B cell (primary cell): ENCODE results near the gene EHHADH. TPM values are rescaled to one million over a fixed set of nuclear protein-coding genes. Genes with fewer than 3 reads are reported as not detected.

Experiments
- ATAC-seq: fragments of 200-7000 bp; cut with Tn5 transposase; one replicate; pipeline ENCODE4 v1.10.0; 2021; ENCODE audit warnings: low read depth, mild to moderate bottlenecking, moderate number of reproducible peaks, moderate library complexity
- CTCF ChIA-PET: fragments of 350-600 bp; sonication (Branson Sonifier 250); formaldehyde crosslinking; loops from one replicate; lab custom pipeline; 2021; ENCODE audit warnings: antibody characterized with exemption, inconsistent platforms; lab: Charles Lee
- POLR2A ChIA-PET: fragments of 350-600 bp; sonication (Branson Sonifier 250); formaldehyde crosslinking; loops from one replicate; lab custom pipeline; 2021; ENCODE audit warnings: antibody characterized with exemption; lab: Charles Lee
- DNase-seq: peaks from one replicate; pipeline ENCODE4 v3.0.0; 2013
- H2AFZ ChIP-seq: 2 replicates; pipeline ENCODE4 v1.6.1; 2012; ENCODE audit warnings: mild to moderate bottlenecking, low read depth, low read length; ENCODE audit not compliant: insufficient read depth, poor library complexity, severe bottlenecking
- H3K27ac ChIP-seq, 2 donors: 1 replicate in 1 of 2; 2 replicates in 1 of 2; pipeline ENCODE4 v1.5.1; 2012 to 2013; ENCODE audit warnings: low read length in 2 of 2, mild to moderate bottlenecking in 2 of 2, moderate library complexity in 1 of 2
- H3K27me3 ChIP-seq, 4 experiments: fragments of 200-600 bp in 1 of 4; sonication (generic) in 1 of 4; replicated peaks in 1 of 4; 1 replicate in 2 of 4; 2 replicates in 2 of 4; pipeline versions ENCODE4 v1.6.1 to v1.7.0; 2013 to 2016; ENCODE audit warnings: low read length in 3 of 4, mild to moderate bottlenecking in 2 of 4, mixed read lengths in 1 of 4, moderate library complexity in 1 of 4; ENCODE audit not compliant: insufficient read depth in 4 of 4, control insufficient read depth in 3 of 4; ENCODE audit errors: control extremely low read depth in 1 of 4
- H3K36me3 ChIP-seq, 2 experiments: replicated peaks in 1 of 2; 1 replicate in 1 of 2; 2 replicates in 1 of 2; pipeline versions ENCODE4 v1.6.1 to v1.7.1; 2013; ENCODE audit warnings: low read length in 1 of 2; ENCODE audit not compliant: insufficient read depth in 2 of 2, control insufficient read depth in 1 of 2; ENCODE audit errors: control extremely low read depth in 1 of 2, extremely low read depth in 1 of 2
- H3K4me1 ChIP-seq, 2 donors: fragments of 200-600 bp in 1 of 2; sonication (generic) in 1 of 2; 1 replicate in 1 of 2; 2 replicates in 1 of 2; pipeline versions ENCODE4 v1.5.1 to v1.6.1; 2013 to 2017; ENCODE audit warnings: low read length in 2 of 2; ENCODE audit not compliant: control insufficient read depth in 2 of 2, insufficient read depth in 2 of 2
- H3K4me2 ChIP-seq: replicated peaks from 2 replicates; pipeline ENCODE3; 2012; ENCODE audit warnings: mild to moderate bottlenecking, low read depth, low read length; ENCODE audit not compliant: poor library complexity, severe bottlenecking
- H3K4me3 ChIP-seq, 5 experiments: fragments of 200-600 bp in 1 of 5; sonication (generic) in 1 of 5; 1 replicate in 3 of 5; 2 replicates in 2 of 5; pipeline versions ENCODE4 v1.5.1 to v1.7.0; 2011 to 2016; ENCODE audit warnings: low read length in 4 of 5, mild to moderate bottlenecking in 4 of 5, low read depth in 2 of 5, control low read depth in 1 of 5, moderate library complexity in 1 of 5; ENCODE audit not compliant: insufficient read depth in 1 of 5; ENCODE audit errors: control extremely low read depth in 1 of 5, extremely low read depth in 1 of 5
- H3K79me2 ChIP-seq: fragments of 200-600 bp; sonication (generic); one replicate; pipeline ENCODE4 v1.6.0; 2016; ENCODE audit warnings: low read length; ENCODE audit not compliant: control insufficient read depth, insufficient read depth
- H3K9ac ChIP-seq: fragments of 200-600 bp; sonication (generic); 2 replicates; pipeline ENCODE4 v1.6.1; 2017; ENCODE audit warnings: mild to moderate bottlenecking, low read length, moderate library complexity
- H3K9me3 ChIP-seq, 3 donors: one replicate each; pipeline versions ENCODE4 v1.6.1 to v1.7.1; 2013; ENCODE audit warnings: low read length in 2 of 3; ENCODE audit not compliant: control insufficient read depth in 2 of 3, insufficient read depth in 1 of 3; ENCODE audit errors: control extremely low read depth in 1 of 3
- H4K20me1 ChIP-seq: 2 replicates; pipeline ENCODE4 v1.6.0; 2012; ENCODE audit warnings: mild to moderate bottlenecking, low read length; ENCODE audit not compliant: insufficient read depth, control insufficient read depth, poor library complexity, severe bottlenecking
- H3K27ac Mint-ChIP-seq: one replicate; pipeline ENCODE4 v1.8.0; 2021; ENCODE audit warnings: mixed read lengths
- H3K27me3 Mint-ChIP-seq: one replicate; pipeline ENCODE4 v1.8.0; 2021; ENCODE audit warnings: mixed read lengths
- H3K4me1 Mint-ChIP-seq: one replicate; pipeline ENCODE4 v1.8.0; 2021; ENCODE audit warnings: mixed read lengths
- H3K4me3 Mint-ChIP-seq: one replicate; pipeline ENCODE4 v1.8.0; 2021; ENCODE audit warnings: mixed read lengths
- H3K9me3 Mint-ChIP-seq: one replicate; pipeline ENCODE4 v1.8.0; 2022; ENCODE audit warnings: mixed read lengths; ENCODE audit not compliant: insufficient read depth
- CTCF ChIP-seq: fragments of 200-600 bp; IDR thresholded peaks from one replicate; pipeline ENCODE4 v1.8.0; 2022; ENCODE audit warnings: antibody characterized with exemption, mild to moderate bottlenecking
- EZH2 ChIP-seq: IDR thresholded peaks from 2 replicates; pipeline ENCODE4 v1.6.1; 2012; ENCODE audit warnings: borderline replicate concordance, low read depth, mild to moderate bottlenecking, moderate library complexity, low read length; ENCODE audit not compliant: insufficient read depth, poor library complexity, severe bottlenecking
- WGBS: methylation state at CpG from one replicate; pipeline ENCODE4 v1.1.5; 2013; ENCODE audit warnings: missing lambda C conversion rate; ENCODE audit not compliant: insufficient coverage; 5-methylcytosine and 5-hydroxymethylcytosine counted together
- intact Hi-C: fragments of 100-400 bp; cut with micrococcal nuclease; formaldehyde crosslinking; loops from one replicate; pipeline ENCODE4 v1.10.0; 2022
- polyA plus RNA-seq: library from polyadenylated mRNA; depleted of rRNA; stranded (reverse); fragments of >200 nt; gene quantifications from 2 replicates; pipeline ENCODE4 v1.2.3, GENCODE V29; 2012
- total RNA-seq, 2 donors: library from RNA; stranded (reverse); fragments of 120-200 nt in 1 of 2; gene quantifications; 1 replicate in 1 of 2; 2 replicates in 1 of 2; pipeline versions ENCODE4 v1.2.3 to v1.2.4, GENCODE V29; 2013 to 2022

EHHADH gene
- total and polyA plus RNA-seq, 2 donors (not counting 1 experiment from before 2014, with no cell fraction given), result 0.30 to 1.4 TPM

- DNase-seq (no peak), ATAC-seq (no peak)
- intact Hi-C loops, result no loop called here
- no peak overlapping the region for H3K4me3 Mint-ChIP-seq
- no peak for TF ChIP-seq CTCF
- TF ChIP-seq EZH2, result no peak
- Histone ChIP-seq H3K9ac (no peak overlapping the region), H3K27ac (no peak overlapping the region), H3K79me2 (no peaks in the 10 kb centered on the region), H3K36me3 (no peaks in the 10 kb centered on the region), H3K9me3 (peaks cover 0 to 6% (median 2%) of the 10 kb centered on the region in 3 donors), H3K4me1 (peaks cover 6 to 17% of the 10 kb centered on the region in 2 donors), H3K4me2 (no peak overlapping the region), H3K27me3 (no peaks in the 10 kb centered on the region), H4K20me1 (no peaks in the 10 kb centered on the region), H3K4me3 (no peak overlapping the region), H2AFZ (no peak overlapping the region)
- WGBS, result no CpG with 5 or more reads among the region's 3 CpGs
- ChIA-PET CTCF (interaction anchor here (0.8 kb wide), 1 partner anchor 10 kb away, joined by 3 read pairs; no protein-coding TSS in a partner anchor), POLR2A (interaction anchor here (0.7 kb wide), 1 partner anchor 411 kb away, joined by 3 read pairs; no protein-coding TSS in a partner anchor)
- H3K9me3 Mint-ChIP-seq, result no peaks in the 10 kb centered on the region
- H3K4me1 Mint-ChIP-seq, result peaks cover 12% of the 10 kb centered on the region
- H3K27me3 Mint-ChIP-seq, result no peaks in the 10 kb centered on the region
- H3K27ac Mint-ChIP-seq, result no peak overlapping the region
These were observed 44.0 kb upstream of the EHHADH start for GRCh38 chr3:185297867-185298266.

- intact Hi-C loops, result no loop called here
- no peaks in the 10 kb centered on the region for H3K36me3 ChIP-seq
- no peak for DNase-seq
- no peak overlapping the region for H3K4me2 ChIP-seq
- no peak overlapping the region for H3K4me3 ChIP-seq
- H3K27ac ChIP-seq, result no peak overlapping the region
- Mint-ChIP-seq H3K27ac (no peak overlapping the region), H3K27me3 (no peaks in the 10 kb centered on the region), H3K4me3 (no peak overlapping the region), H3K4me1 (no peaks in the 10 kb centered on the region), H3K9me3 (no peaks in the 10 kb centered on the region)
- ChIA-PET POLR2A (no interaction called here), CTCF (no interaction called here)
- TF ChIP-seq CTCF, result no peak
- TF ChIP-seq EZH2, result no peak
- no peak overlapping the region for H2AFZ ChIP-seq
- H3K9me3 ChIP-seq, result no peaks in the 10 kb centered on the region
- no peaks in the 10 kb centered on the region for H3K4me1 ChIP-seq
- no peak for ATAC-seq
- no peaks in the 10 kb centered on the region for H3K79me2 ChIP-seq
- H3K9ac ChIP-seq, result no peak overlapping the region
- WGBS, result 94% methylated on average over 3 of the region's 7 CpGs
- no peaks in the 10 kb centered on the region for H3K27me3 ChIP-seq
- no peaks in the 10 kb centered on the region for H4K20me1 ChIP-seq
These were observed 38.4 kb upstream of the EHHADH start for GRCh38 chr3:185292238-185292637.
